HepG2 (cell line): ENCODE data around the gene SRRM1. TPM values are rescaled to one million over a fixed set of nuclear protein-coding genes. Genes with fewer than 3 reads are reported as not detected.

Experiments
- DNMT3B ChIP-seq: conservative IDR thresholded peaks from 2 replicates; pipeline ENCODE4 v1.6.1; 2016; ENCODE audit warnings: missing biosample characterization, control low read depth
- GTF3A ChIP-seq: sonication (generic); formaldehyde crosslinking; conservative IDR thresholded peaks from 2 replicates; pipeline ENCODE4 v1.4.0; 2020; ENCODE audit warnings: mild to moderate bottlenecking, missing genetic modification reagents
- KAT8 ChIP-seq: IDR thresholded peaks from 2 replicates; pipeline ENCODE4 v1.6.1; 2016; ENCODE audit warnings: missing genetic modification reagents, missing compliant biosample characterization
- MAF1 ChIP-seq: sonication (generic); formaldehyde crosslinking; IDR thresholded peaks from 2 replicates; pipeline ENCODE4 v1.5.0; 2020; ENCODE audit warnings: missing genetic modification reagents, borderline replicate concordance
- MEIS1 ChIP-seq: sonication (generic); formaldehyde crosslinking; IDR thresholded peaks from 2 replicates; pipeline ENCODE4 v1.9.0; 2021; ENCODE audit warnings: mild to moderate bottlenecking, missing genetic modification reagents, moderate library complexity, borderline replicate concordance
- NR2C2 ChIP-seq: sonication (generic); formaldehyde crosslinking; IDR thresholded peaks from 2 replicates; pipeline ENCODE4 v1.4.0; 2020; ENCODE audit warnings: missing genetic modification reagents, mild to moderate bottlenecking, moderate library complexity, borderline replicate concordance
- REL ChIP-seq: sonication (generic); formaldehyde crosslinking; conservative IDR thresholded peaks from 2 replicates; pipeline ENCODE4 v1.8.0; 2022; ENCODE audit warnings: mild to moderate bottlenecking, missing genetic modification reagents, moderate library complexity
- TBX2 ChIP-seq: sonication (generic); formaldehyde crosslinking; IDR thresholded peaks from 2 replicates; pipeline ENCODE4 v1.5.0; 2020; ENCODE audit warnings: missing genetic modification reagents, mild to moderate bottlenecking, borderline replicate concordance
- ZBTB3 ChIP-seq: sonication (generic); formaldehyde crosslinking; IDR thresholded peaks from 2 replicates; pipeline ENCODE4 v1.4.0; 2020; ENCODE audit warnings: low read depth, mild to moderate bottlenecking, moderate library complexity, missing genetic modification reagents, borderline replicate concordance
- polyA plus RNA-seq, 8 experiments: library from polyadenylated mRNA; depleted of rRNA in 3 of 8; stranded (reverse) in 7 of 8; unstranded in 1 of 8; fragments of >200 nt; fragmentation: Illumina TruSeq in 4 of 8; extraction: Trizol in 4 of 8; gene quantifications; 2 replicates each; pipeline versions ENCODE4 v1.2.1 to v1.2.3, GENCODE V29; 2011 to 2016; ENCODE audit warnings: low read depth in 4 of 8, missing spikeins in 1 of 8, mixed read lengths in 1 of 8; ENCODE audit not compliant: insufficient read depth in 1 of 8
- total RNA-seq, 5 experiments: library from RNA; depleted of rRNA; stranded (reverse); fragments of >200 nt; fragmentation: Illumina TruSeq; extraction: Trizol; gene quantifications; 2 replicates each; pipeline ENCODE4 v1.2.3, GENCODE V29; 2016; ENCODE audit warnings: low read depth in 1 of 5
- TF ChIP-seq, protein P1 (sequence below): sonication (generic); formaldehyde crosslinking; IDR thresholded peaks from 2 replicates; pipeline ENCODE4 v1.4.0; 2020; ENCODE audit warnings: missing genetic modification reagents
- TF ChIP-seq, protein P2 (sequence below): sonication (generic); formaldehyde crosslinking; IDR thresholded peaks from 2 replicates; pipeline ENCODE4 v1.4.0; 2020; ENCODE audit warnings: mild to moderate bottlenecking, missing genetic modification reagents, borderline replicate concordance
- TF ChIP-seq, protein P3 (sequence below): sonication (generic); formaldehyde crosslinking; IDR thresholded peaks from 2 replicates; pipeline ENCODE4 v1.5.0; 2020; ENCODE audit warnings: mild to moderate bottlenecking, missing genetic modification reagents, moderate library complexity
- TF ChIP-seq, protein P4 (sequence below): sonication (generic); formaldehyde crosslinking; IDR thresholded peaks from 2 replicates; pipeline ENCODE4 v1.4.0; 2020; ENCODE audit warnings: missing genetic modification reagents, borderline replicate concordance
- TF ChIP-seq, protein P5 (sequence below): IDR thresholded peaks from 2 replicates; pipeline ENCODE4 v1.6.1; 2016; ENCODE audit warnings: low read depth, control low read depth

The SRRM1 gene
- total and polyA plus RNA-seq, 2 of the 13 experiments (the other 11 are each of a cell fraction or from before 2014, with no cell fraction given): 31.6 to 44.5 TPM

DNA sequence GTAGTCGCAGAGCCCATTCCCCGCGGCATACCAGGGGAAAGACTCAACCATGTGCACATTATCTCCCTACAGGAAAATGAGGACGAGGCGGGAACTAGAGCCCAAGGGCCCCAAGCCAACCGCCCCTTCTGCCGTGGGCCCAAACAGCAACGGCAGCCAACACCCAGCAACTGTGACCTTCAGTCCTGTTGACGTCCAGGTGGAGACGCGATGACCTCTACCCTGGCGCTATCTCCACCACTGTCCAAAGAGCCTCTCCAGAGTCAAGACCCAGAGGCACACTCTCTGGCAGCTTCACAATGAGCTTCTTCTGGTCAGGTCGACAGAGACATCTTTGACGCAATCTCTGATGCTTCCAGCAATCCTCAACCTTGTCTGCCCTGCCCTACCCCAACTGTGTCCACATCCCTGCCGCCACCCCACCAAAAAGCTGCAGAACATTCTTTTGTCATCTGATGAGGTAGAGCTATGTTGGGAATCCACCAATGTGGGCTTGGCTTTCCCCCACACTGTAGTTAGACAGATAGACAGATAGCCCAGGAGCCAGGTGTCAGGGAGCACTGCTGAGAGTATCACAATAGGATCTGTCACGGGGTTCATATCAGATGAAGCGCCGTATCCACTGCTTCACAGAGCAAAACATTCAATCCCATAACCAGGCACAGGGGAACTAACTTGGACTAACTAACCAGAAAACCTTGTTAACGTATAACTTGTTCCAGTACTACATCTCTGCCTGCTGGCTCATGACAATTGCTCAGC is 37.4 kb upstream of the SRRM1 start (continued):
- TF ChIP-seq KAT8 (no peak; the same call in 1 of the 2 replicates), REL (CRISPR knock-in tag) (no peak), MAF1 (CRISPR knock-in tag) (no peak), GTF3A (no peak), NR2C2 (CRISPR knock-in tag) (peak; percentile 73), DNMT3B (no peak), TBX2 (CRISPR knock-in tag) (peak; percentile 47; the same call in 1 of the 2 replicates), ZBTB3 (no peak), MEIS1 (CRISPR knock-in tag) (no peak; the same call in 1 of the 2 replicates)
- TF ChIP-seq, protein P1, sequence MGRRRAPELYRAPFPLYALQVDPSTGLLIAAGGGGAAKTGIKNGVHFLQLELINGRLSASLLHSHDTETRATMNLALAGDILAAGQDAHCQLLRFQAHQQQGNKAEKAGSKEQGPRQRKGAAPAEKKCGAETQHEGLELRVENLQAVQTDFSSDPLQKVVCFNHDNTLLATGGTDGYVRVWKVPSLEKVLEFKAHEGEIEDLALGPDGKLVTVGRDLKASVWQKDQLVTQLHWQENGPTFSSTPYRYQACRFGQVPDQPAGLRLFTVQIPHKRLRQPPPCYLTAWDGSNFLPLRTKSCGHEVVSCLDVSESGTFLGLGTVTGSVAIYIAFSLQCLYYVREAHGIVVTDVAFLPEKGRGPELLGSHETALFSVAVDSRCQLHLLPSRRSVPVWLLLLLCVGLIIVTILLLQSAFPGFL (CRISPR knock-in tag): no peak
- TF ChIP-seq, protein P2, sequence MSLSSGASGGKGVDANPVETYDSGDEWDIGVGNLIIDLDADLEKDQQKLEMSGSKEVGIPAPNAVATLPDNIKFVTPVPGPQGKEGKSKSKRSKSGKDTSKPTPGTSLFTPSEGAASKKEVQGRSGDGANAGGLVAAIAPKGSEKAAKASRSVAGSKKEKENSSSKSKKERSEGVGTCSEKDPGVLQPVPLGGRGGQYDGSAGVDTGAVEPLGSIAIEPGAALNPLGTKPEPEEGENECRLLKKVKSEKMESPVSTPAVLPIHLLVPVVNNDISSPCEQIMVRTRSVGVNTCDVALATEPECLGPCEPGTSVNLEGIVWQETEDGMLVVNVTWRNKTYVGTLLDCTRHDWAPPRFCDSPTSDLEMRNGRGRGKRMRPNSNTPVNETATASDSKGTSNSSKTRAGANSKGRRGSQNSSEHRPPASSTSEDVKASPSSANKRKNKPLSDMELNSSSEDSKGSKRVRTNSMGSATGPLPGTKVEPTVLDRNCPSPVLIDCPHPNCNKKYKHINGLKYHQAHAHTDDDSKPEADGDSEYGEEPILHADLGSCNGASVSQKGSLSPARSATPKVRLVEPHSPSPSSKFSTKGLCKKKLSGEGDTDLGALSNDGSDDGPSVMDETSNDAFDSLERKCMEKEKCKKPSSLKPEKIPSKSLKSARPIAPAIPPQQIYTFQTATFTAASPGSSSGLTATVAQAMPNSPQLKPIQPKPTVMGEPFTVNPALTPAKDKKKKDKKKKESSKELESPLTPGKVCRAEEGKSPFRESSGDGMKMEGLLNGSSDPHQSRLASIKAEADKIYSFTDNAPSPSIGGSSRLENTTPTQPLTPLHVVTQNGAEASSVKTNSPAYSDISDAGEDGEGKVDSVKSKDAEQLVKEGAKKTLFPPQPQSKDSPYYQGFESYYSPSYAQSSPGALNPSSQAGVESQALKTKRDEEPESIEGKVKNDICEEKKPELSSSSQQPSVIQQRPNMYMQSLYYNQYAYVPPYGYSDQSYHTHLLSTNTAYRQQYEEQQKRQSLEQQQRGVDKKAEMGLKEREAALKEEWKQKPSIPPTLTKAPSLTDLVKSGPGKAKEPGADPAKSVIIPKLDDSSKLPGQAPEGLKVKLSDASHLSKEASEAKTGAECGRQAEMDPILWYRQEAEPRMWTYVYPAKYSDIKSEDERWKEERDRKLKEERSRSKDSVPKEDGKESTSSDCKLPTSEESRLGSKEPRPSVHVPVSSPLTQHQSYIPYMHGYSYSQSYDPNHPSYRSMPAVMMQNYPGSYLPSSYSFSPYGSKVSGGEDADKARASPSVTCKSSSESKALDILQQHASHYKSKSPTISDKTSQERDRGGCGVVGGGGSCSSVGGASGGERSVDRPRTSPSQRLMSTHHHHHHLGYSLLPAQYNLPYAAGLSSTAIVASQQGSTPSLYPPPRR (CRISPR knock-in tag): peak; percentile 27; the same call in 1 of the 2 replicates
- TF ChIP-seq, protein P3, sequence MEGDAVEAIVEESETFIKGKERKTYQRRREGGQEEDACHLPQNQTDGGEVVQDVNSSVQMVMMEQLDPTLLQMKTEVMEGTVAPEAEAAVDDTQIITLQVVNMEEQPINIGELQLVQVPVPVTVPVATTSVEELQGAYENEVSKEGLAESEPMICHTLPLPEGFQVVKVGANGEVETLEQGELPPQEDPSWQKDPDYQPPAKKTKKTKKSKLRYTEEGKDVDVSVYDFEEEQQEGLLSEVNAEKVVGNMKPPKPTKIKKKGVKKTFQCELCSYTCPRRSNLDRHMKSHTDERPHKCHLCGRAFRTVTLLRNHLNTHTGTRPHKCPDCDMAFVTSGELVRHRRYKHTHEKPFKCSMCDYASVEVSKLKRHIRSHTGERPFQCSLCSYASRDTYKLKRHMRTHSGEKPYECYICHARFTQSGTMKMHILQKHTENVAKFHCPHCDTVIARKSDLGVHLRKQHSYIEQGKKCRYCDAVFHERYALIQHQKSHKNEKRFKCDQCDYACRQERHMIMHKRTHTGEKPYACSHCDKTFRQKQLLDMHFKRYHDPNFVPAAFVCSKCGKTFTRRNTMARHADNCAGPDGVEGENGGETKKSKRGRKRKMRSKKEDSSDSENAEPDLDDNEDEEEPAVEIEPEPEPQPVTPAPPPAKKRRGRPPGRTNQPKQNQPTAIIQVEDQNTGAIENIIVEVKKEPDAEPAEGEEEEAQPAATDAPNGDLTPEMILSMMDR: peak; percentile 39
- TF ChIP-seq, protein P4, sequence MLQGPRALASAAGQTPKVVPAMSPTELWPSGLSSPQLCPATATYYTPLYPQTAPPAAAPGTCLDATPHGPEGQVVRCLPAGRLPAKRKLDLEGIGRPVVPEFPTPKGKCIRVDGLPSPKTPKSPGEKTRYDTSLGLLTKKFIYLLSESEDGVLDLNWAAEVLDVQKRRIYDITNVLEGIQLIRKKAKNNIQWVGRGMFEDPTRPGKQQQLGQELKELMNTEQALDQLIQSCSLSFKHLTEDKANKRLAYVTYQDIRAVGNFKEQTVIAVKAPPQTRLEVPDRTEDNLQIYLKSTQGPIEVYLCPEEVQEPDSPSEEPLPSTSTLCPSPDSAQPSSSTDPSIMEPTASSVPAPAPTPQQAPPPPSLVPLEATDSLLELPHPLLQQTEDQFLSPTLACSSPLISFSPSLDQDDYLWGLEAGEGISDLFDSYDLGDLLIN (CRISPR knock-in tag): no peak
- TF ChIP-seq, protein P5, sequence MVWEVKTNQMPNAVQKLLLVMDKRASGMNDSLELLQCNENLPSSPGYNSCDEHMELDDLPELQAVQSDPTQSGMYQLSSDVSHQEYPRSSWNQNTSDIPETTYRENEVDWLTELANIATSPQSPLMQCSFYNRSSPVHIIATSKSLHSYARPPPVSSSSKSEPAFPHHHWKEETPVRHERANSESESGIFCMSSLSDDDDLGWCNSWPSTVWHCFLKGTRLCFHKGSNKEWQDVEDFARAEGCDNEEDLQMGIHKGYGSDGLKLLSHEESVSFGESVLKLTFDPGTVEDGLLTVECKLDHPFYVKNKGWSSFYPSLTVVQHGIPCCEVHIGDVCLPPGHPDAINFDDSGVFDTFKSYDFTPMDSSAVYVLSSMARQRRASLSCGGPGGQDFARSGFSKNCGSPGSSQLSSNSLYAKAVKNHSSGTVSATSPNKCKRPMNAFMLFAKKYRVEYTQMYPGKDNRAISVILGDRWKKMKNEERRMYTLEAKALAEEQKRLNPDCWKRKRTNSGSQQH (CRISPR knock-in tag): 0 out of 2 replicates have a peak, but pooled peaks have one; percentile 49
